ENCODE data around the gene ARHGAP45. TPM values are rescaled to one million over a fixed set of nuclear protein-coding genes. Genes with fewer than 3 reads are reported as not detected.

The ARHGAP45 gene
- total RNA-seq, 1 donor from 2014 or later: 0.57 TPM

DNA sequence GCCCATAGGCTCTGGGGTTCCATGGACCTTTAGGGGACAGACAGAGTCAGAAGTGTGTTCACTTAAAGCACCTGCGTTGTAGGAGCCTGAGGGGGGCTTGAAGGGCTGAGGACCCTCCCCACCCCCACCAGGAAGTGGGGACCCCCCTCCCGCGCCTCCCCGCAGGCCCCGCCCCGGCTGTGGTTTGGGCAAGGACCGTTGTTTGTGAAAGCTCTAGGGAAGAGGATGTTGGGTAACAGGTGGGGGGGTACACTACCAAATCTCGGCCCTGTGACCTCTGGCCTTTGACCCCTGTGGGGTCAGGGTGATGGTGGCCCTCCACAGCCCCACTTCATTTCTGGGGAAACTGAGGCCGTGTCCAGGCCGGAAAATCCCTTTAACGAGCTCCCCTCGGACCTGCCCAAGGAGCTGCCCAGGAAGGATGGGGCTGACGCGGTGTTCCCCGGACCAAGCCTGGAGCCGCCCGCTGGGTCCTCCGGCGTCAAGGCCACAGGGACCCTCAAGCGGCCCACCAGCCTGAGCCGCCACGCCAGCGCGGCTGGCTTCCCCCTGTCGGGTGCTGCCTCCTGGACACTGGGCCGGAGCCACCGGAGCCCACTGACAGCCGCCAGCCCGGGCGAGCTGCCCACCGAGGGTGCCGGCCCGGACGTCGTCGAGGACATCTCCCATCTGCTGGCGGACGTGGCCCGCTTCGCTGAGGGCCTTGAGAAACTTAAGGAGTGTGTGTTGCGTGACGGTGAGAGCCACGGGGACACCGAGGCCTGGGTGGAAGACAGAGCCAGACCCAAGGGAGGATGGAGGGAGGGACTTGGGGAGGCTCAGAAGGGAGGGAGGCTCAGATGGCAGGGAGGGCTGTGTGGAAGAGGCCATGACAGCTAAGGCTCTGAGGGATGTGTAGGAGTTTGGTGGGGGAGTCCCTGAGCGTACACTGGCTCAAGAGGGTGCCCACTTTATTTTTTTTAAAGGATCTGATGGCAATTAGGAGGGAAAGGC lies 1.3 kb downstream of the ARHGAP45 start:
- DNase-seq (ENCODE audit: low spot score): peak; percentile 88
- Mint-ChIP-seq H3K27ac (ENCODE audit: unreplicated experiment) (no peak overlapping the region), H3K9me3 (ENCODE audit: low read depth) (no peaks in the 10 kb centered on the region), H3K4me3 (ENCODE audit: unreplicated experiment) (no peak overlapping the region), H3K27me3 (ENCODE audit: low read depth) (peaks cover 22% of the 10 kb centered on the region), H3K4me1 (ENCODE audit: low read depth) (peaks cover 8% of the 10 kb centered on the region), H3K36me3 (ENCODE audit: low read depth) (no peaks in the 10 kb centered on the region)
- TF ChIP-seq, protein P1, sequence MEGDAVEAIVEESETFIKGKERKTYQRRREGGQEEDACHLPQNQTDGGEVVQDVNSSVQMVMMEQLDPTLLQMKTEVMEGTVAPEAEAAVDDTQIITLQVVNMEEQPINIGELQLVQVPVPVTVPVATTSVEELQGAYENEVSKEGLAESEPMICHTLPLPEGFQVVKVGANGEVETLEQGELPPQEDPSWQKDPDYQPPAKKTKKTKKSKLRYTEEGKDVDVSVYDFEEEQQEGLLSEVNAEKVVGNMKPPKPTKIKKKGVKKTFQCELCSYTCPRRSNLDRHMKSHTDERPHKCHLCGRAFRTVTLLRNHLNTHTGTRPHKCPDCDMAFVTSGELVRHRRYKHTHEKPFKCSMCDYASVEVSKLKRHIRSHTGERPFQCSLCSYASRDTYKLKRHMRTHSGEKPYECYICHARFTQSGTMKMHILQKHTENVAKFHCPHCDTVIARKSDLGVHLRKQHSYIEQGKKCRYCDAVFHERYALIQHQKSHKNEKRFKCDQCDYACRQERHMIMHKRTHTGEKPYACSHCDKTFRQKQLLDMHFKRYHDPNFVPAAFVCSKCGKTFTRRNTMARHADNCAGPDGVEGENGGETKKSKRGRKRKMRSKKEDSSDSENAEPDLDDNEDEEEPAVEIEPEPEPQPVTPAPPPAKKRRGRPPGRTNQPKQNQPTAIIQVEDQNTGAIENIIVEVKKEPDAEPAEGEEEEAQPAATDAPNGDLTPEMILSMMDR (IDR thresholded peaks at IDR 0.05): no peak

DNA sequence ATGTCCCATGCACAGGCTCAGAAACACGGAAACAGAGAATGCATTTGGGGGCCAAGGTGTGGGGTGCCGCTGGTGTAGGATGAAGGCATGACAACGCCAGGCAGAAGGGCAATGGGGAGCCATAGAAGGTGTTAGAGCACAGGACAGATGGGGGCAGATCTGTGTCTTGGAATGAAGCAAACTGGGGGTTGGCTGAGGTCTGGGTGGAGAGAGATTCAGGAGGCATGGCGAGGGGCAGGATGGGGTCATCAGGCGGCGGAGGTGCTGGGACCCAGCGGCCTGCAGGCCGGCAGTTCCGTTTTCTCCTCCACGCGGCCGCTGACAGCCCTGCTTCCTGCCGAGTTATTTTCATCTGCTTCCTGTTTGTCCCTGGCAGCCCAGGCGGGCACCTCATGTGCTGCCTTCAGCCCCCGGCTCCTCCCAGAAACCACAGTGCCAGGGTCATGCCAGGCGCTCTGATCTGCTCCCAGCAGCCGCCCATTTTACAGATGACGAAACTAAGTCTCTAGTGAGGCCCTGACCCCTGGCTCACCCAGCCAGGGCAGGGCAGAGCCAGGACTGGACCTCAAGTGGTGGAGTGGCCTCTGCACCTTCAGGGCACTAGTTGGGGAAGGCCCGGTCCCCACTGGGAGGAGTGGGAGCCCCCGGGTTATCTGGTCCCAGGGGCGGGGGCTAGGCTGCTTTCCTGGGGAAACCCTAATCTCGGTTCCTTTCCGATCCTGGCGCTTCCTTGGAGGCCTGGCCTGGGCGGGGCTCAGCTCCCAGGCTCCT lies 2.2 kb downstream of the ARHGAP45 start:
- TF ChIP-seq, protein P1 (IDR thresholded peaks at IDR 0.05): no peak
- Mint-ChIP-seq H3K27ac (ENCODE audit: unreplicated experiment) (no peak overlapping the region), H3K9me3 (ENCODE audit: low read depth) (no peaks in the 10 kb centered on the region), H3K4me1 (ENCODE audit: low read depth) (peaks cover 8% of the 10 kb centered on the region), H3K4me3 (ENCODE audit: unreplicated experiment) (no peak overlapping the region), H3K36me3 (ENCODE audit: low read depth) (no peaks in the 10 kb centered on the region), H3K27me3 (ENCODE audit: low read depth) (peaks cover 22% of the 10 kb centered on the region)
- DNase-seq (ENCODE audit: low spot score): no peak

DNA sequence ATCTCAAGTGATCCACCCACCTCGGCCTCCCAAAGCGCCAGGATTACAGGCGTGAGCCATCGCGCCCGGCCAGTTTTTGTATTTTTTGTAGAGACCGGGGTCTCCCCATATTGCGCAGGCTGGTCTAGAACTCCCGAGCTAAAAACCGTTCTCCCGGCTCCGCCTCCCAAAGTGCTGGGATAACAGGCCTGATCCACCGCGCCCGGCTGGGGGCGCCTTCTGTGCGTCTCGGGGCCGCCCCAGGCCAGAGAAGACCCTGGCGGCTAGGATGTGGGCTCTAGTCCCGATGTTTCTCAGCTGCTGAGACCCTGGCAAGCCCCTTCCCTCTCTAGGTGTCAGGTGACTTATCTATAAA lies 3.6 kb downstream of the ARHGAP45 start:
- H3K4me3 Mint-ChIP-seq (ENCODE audit: unreplicated experiment): no peak overlapping the region
- DNase-seq (ENCODE audit: low spot score): no peak
- H3K27ac Mint-ChIP-seq (ENCODE audit: unreplicated experiment): no peak overlapping the region
- H3K36me3 Mint-ChIP-seq (ENCODE audit: low read depth): no peaks in the 10 kb centered on the region
- TF ChIP-seq, protein P1 (IDR thresholded peaks at IDR 0.05): peak; percentile 59
- H3K4me1 Mint-ChIP-seq (ENCODE audit: low read depth): peaks cover 5% of the 10 kb centered on the region
- no peaks in the 10 kb centered on the region for H3K9me3 Mint-ChIP-seq (ENCODE audit: low read depth)
- peaks cover 22% of the 10 kb centered on the region for H3K27me3 Mint-ChIP-seq (ENCODE audit: low read depth)

DNA sequence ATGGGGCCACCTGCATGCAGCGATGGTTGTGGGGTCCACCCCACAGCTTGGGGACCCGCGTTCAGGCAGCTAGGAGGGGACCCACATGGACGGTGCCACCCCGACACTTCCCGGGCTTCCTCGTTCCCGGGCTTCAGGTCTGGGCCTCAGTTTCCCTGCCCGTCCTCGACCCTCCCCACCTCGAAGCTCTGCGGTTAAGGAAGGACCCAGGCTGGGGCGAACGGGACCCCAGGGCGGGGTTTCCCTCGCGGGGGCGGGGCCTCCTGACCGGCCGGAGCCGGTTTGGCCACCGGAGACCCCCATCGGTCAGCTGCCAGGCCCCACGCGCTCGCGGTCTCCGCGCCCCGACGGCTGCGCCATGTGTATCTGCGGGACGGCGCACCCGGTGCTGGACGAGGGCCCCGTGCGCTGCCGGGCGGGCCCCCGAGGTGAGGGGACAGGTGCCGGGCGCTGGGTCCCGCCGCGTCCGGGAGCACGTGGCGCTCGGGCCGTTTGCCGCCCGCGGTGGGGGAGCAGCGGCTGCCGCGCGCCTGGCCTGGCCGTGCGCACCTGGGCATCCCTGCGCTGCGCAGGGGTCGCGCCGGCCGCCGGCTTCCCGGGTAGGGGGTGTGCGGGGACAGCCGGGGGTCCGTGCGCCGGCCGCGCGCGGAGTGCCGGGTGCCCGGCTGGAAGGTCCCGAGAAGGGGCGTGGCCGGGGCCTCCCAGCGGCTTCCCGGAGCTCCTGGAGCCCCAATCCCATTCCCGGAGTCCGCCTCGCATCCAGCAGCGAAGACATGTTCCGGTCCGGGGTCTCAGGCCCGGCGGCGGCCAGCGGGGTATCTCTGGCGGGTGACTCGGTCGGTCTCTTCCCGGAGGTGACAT lies 4.2 kb downstream of the ARHGAP45 start:
- Mint-ChIP-seq H3K4me1 (ENCODE audit: low read depth) (peaks cover 5% of the 10 kb centered on the region), H3K9me3 (ENCODE audit: low read depth) (no peaks in the 10 kb centered on the region), H3K27ac (ENCODE audit: unreplicated experiment) (no peak overlapping the region), H3K4me3 (ENCODE audit: unreplicated experiment) (no peak overlapping the region), H3K36me3 (ENCODE audit: low read depth) (no peaks in the 10 kb centered on the region), H3K27me3 (ENCODE audit: low read depth) (peaks cover 22% of the 10 kb centered on the region)
- TF ChIP-seq, protein P1 (IDR thresholded peaks at IDR 0.05): peak; percentile 35
- no peak for DNase-seq (ENCODE audit: low spot score)

Data from chondrocyte (in vitro differentiated cells).